ENCODE results near the gene LSAMP.
"Not testable (repeated sequence)": the region's sequence is repeated elsewhere in the genome, so short reads cannot be mapped to it uniquely, and the experiment has no call there.

LSAMP gene

GRCh38 chr3:115825046-115825445, 620.2 kb downstream of the LSAMP start:
- no peak for DNase-seq

DNA sequence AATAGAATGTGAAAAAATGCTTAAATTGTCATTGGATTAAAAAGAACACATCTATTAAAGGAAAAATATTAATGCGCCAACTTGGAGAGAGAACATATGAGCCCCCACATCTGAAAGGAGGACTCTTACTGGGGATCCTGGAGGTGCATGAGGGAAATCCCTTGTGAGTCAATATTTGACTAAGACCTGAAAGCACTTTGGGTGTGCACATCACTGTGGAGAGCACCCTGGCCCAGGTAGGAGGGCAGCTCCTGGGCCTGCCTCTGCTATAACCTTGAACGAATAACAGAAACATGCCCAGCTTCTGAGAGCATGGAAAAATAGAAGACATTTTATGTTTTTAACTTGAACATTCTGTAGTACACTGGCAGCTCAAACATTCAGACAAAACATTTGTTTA, 622.2 kb downstream of the LSAMP start:
- no peak for DNase-seq

- DNase-seq: no peak
Observed at GRCh38 chr3:115822579-115822978, 622.7 kb downstream of the LSAMP start.

DNA sequence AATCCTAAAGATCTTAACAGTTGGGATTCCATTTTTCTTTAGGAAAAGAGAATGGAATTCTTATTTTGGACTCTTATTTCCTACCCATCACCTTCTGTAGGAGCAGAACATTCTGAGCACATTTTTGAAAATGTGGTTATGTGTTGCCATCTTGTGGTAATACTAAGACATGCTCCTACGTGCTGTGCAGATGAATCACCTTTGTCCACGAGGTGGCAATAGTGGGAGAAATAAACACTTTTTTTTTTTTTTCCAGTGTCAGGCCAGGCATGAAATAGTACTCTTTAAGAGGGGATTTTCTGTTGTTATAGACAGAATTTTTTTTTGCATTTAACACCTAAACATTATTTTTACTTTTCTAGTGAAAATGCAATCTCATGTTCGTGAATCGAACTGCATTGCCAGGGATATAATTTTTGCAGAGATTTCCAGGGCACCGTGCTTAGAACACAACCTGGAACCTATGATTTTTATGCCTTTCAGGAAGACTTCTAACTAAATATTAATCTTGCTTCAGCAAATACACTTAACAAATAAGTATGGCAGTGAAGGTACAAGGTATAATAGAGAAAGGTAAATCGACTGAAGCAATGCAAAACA, 625.4 kb downstream of the LSAMP start:
- peak; percentile 79 for DNase-seq

DNA sequence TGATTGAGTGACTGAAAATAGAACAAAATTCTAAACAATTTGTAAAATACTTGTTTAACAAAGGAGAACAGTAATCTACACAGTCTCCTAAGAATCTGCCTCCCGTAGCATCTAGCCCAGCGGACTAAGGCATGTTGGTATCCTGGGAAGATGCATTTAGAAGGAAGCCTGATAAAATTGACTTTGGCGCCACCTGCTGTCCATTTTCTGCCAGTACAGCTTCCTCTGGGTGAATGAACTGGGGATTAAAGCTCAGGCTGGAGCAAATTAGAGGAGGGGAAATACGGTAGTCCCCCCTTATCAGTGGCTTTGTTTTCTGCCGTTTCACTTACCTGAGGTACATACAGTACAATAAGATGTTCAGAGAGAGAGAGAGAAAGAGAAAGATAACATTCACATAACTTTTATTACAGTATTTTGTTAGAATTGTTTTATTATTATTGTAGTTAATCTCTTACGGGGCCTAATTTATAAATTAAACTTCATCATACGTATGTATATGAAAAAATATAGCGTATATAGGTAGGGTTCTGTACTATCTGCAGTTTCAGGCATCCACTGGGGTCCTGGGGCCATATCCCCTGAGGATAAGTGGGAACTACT, 630.4 kb downstream of the LSAMP start:
- DNase-seq: peak; percentile 65

DNA sequence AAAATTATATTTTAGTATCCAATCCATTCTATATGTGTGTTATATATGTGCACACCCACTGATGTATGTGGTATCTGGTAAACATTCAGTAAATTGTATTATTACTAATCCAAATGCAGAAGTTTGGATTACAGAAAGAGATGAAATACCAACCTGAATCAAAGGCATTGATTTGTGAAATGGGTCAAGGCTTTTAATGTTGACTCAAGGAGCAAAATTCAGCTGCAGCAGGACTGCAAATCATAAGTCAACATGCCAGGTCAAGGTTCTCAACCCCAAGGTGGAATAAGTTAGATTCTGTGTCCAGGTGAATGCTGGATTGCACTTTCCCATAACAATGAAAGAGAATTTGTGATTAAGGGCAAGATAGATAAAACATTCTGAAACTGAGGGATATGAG, 631.3 kb downstream of the LSAMP start:
- DNase-seq: no peak

DNA sequence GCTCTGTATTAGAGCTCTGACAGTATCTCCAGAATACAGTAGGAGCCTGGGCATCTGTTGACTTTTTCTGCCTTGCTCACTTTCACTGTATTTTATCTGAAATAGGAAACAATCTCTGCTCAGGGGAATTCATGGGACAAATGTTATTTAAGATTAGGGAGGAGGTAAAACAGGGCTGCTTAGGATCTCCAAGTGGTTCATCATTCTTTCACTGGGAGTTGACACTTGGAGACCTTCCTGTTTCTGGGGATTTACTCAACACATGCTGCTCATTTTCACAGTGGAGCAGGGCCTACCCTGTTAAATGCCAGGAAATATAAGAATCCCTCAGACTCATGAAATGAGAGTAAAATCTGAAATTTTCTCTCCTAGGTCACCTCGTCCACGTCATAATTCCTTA, 636.5 kb downstream of the LSAMP start:
- no peak for DNase-seq

GRCh38 chr3:115808244-115808643, 637.0 kb downstream of the LSAMP start:
- no peak for DNase-seq

GRCh38 chr3:115806501-115806900, 638.8 kb downstream of the LSAMP start:
- no peak for DNase-seq

- no peak for DNase-seq
Observed at GRCh38 chr3:115805520-115805919, 639.8 kb downstream of the LSAMP start.

DNA sequence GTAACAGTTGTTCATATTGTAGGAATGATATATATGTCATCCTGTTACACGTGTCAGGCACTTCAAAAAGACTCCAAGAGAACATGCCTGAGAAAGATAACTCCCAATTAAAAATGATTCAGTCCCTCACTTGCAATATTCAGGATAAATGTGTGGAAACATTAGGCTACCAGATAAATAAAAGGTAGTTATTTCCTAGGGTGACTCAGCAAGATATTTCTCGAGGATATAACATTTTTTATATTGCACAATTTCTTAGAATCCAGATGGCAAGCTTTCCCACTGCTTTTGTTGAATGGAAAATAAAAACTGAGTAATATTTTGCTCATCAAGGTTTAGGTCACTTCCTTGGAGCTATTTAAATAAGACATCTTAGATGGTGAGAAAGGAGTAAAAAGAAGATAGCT, 640.6 kb downstream of the LSAMP start:
- DNase-seq: no peak

GRCh38 chr3:115804200-115804599, 641.1 kb downstream of the LSAMP start:
- no peak for DNase-seq

DNA sequence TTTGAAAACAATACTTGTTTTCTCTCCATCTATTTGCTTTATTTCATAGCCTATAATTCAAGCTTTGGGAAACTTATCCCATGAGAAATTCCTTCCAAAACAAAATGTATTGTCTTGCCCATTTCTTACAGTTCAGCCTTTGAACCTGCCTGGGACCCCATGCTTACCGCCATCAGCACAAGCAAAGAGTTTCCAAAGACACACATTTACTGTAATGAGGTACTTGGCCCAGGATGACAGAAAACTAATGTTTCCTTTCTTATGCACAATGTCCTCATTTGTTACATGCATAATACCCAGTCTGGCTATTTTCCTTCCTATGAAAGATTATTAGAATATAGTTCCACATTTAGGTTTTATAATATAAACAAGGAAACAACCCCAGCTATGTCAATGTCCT, 641.6 kb downstream of the LSAMP start:
- DNase-seq: no peak

DNA sequence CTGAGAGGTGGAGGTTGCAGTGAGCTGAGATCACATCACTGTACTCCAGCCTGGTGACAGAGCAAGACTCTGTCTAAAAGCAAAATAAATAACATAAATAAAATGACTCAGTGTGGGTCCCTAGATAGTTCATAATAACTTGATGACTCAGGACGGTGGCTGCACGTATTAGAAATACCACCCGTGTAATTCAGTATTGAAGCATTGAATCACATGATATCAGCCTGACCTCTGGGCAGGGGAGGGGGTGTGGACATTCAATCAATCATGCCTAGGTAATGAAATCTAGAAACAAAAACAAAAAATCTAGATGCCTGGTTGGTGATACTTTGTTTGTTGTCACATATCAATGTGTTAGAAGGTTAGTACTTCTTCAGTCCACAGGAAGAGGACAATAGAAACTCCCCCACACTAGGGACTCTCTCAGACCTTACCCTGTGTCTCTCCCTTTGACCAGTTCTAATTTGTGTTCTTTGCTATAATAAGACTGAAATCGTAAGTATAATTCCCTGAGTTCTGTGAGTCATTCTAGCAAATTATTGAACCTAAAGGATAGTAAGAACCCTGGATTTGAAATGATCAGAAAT, 644.7 kb downstream of the LSAMP start:
- no peak for DNase-seq

DNA sequence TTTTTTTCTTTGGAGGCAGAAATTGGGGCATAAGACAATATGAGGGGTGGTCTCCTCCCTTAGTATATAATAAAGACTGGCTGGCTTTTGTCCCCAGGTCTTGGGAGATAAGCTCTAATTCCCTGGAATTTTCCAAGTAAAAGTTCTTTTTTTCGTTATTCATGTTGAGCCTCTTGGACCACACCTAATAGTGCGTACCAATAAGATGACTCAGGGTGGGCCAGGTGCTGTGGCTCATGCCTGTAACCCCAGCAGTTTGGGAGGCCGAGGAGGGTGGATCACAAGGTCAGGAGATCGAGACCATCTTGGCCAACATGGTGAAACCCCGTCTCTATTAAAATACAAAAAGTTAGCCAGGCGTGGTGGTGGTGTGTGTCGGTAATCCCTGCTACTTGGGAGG, 645.2 kb downstream of the LSAMP start:
- DNase-seq: not testable (repeated sequence)

- DNase-seq: no peak
Observed at GRCh38 chr3:115792206-115792955, 652.9 kb downstream of the LSAMP start.

GRCh38 chr3:115791271-115792153, 653.8 kb downstream of the LSAMP start:
- not testable (repeated sequence) for DNase-seq

- DNase-seq: no peak
Observed at GRCh38 chr3:115790759-115791158, 654.5 kb downstream of the LSAMP start.

GRCh38 chr3:115789481-115789880, 655.8 kb downstream of the LSAMP start:
- no peak for DNase-seq

DNA sequence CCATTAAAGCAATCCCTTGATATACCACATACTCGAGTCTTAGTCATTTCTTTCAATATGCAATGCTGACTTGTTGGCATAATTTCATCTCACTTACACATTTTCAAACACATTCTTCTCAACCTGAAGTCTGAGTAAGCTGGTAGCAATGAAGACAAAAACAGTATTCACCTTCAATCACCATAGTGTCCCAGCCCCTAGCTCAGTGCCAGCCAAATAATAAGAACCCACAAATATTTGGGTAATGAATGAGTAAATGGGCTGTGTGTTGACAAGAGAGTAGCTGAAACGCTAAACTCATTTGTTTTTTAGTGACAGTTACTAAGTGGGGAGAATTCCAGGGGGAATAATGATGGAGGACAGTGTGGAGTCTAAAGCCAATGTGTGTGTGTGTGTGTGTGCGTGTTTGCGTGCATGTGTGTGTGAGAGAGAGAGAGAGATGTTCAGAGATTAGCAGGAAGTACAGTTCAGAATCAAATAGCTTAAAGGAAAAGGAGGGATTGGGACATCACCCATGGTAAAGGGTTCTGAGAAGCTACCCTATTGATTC, 656.3 kb downstream of the LSAMP start:
- DNase-seq: no peak

DNA sequence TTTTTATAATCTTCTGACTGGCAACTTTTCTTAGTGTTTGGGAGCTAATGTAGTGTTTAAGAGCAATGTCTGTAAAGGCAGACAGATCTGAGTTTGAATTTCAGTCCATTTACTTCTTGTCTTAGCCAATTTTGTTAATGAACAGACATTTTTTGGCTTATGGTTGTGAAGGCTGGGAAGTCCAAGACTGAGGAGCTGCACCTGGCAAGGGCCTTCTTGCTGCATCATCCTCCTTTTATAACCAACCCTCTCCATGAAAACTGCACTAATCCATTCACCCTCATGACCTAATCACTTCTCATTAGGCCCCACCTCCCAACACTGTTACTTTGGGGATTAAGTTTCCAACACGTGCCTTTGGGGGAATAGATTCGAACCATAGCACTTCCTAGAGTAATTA, 657.5 kb downstream of the LSAMP start:
- DNase-seq: no peak

GRCh38 chr3:115785782-115786181, 659.5 kb downstream of the LSAMP start:
- DNase-seq: no peak

Data from DMS79 treated with DMSO at 0.1 percent for 48 hours (cell line).